Activated naive CD4-positive, alpha-beta T cell treated with anti-CD3 and anti-CD28 coated beads, Interleukin-2, amount 50 U/mL, for 16 hours (primary cell): ENCODE measurements around the gene SNX20.
A peak's percentile ranks its signal among the peaks of the same experiment; 100 is the strongest.

Experiments
- DNase-seq: peaks from one replicate; pipeline ENCODE4 v3.0.0-alpha.2; 2020

SNX20 gene

GRCh38 chr16:50653633-50654519 lies 27.2 kb downstream of the SNX20 start:
- DNase-seq = no peak

- DNase-seq = no peak
Observed at GRCh38 chr16:50652836-50653425, 28.2 kb downstream of the SNX20 start.

GRCh38 chr16:50651835-50652438 lies 29.2 kb downstream of the SNX20 start:
- no peak for DNase-seq

GRCh38 chr16:50646345-50646744 lies 34.8 kb downstream of the SNX20 start:
- DNase-seq = no peak

GRCh38 chr16:50645563-50646220 lies 35.4 kb downstream of the SNX20 start:
- DNase-seq = no peak

- peak; percentile 43 for DNase-seq
Observed at GRCh38 chr16:50644729-50645128, 36.4 kb downstream of the SNX20 start.

- no peak for DNase-seq
Observed at GRCh38 chr16:50644245-50644644, 36.9 kb downstream of the SNX20 start.

GRCh38 chr16:50643192-50643591 lies 37.9 kb downstream of the SNX20 start:
- DNase-seq = no peak

GRCh38 chr16:50642349-50642748 lies 38.8 kb downstream of the SNX20 start:
- no peak for DNase-seq

- DNase-seq = no peak
Observed at GRCh38 chr16:50641818-50642187, 39.3 kb downstream of the SNX20 start.

- no peak for DNase-seq
Observed at GRCh38 chr16:50640919-50641817, 39.9 kb downstream of the SNX20 start.

GRCh38 chr16:50640391-50640790 lies 40.7 kb downstream of the SNX20 start:
- DNase-seq = no peak

- no peak for DNase-seq
Observed at GRCh38 chr16:50638816-50639670, 42.1 kb downstream of the SNX20 start.

GRCh38 chr16:50637716-50638602 lies 43.2 kb downstream of the SNX20 start:
- DNase-seq = no peak

- DNase-seq = no peak
Observed at GRCh38 chr16:50636753-50637374, 44.2 kb downstream of the SNX20 start.

GRCh38 chr16:50635505-50636392 lies 45.4 kb downstream of the SNX20 start:
- DNase-seq = peak; percentile 41

GRCh38 chr16:50634947-50635346 lies 46.2 kb downstream of the SNX20 start:
- no peak for DNase-seq

- no peak for DNase-seq
Observed at GRCh38 chr16:50634090-50634489, 47.0 kb downstream of the SNX20 start.
